Neural crest cell (in vitro differentiated cells): ENCODE results near the gene CARTPT. TPM values are rescaled to one million over a fixed set of nuclear protein-coding genes. Genes with fewer than 3 reads are reported as not detected.
A peak's percentile ranks its signal among the peaks of the same experiment; 100 is the strongest.

Experiments used
- DNase-seq: peaks from one replicate; pipeline ENCODE4 v3.0.0; 2021; ENCODE audit warnings: low read depth, mixed read lengths, low spot score
- H3K27ac Mint-ChIP-seq: one replicate; pipeline ENCODE4 v1.8.0; 2021; ENCODE audit warnings: mild to moderate bottlenecking, mixed read lengths; ENCODE audit not compliant: unreplicated experiment
- H3K27me3 Mint-ChIP-seq: 2 replicates; pipeline ENCODE4 v1.8.0; 2021; ENCODE audit warnings: low read depth, mild to moderate bottlenecking, mixed read lengths
- H3K36me3 Mint-ChIP-seq: 2 replicates; pipeline ENCODE4 v1.8.0; 2021; ENCODE audit warnings: low read depth, mild to moderate bottlenecking, mixed read lengths
- H3K4me1 Mint-ChIP-seq: 2 replicates; pipeline ENCODE4 v1.8.0; 2021; ENCODE audit warnings: mixed read lengths
- H3K4me3 Mint-ChIP-seq: one replicate; pipeline ENCODE4 v1.8.0; 2021; ENCODE audit warnings: mild to moderate bottlenecking, mixed read lengths
- H3K9me3 Mint-ChIP-seq: 2 replicates; pipeline ENCODE4 v1.8.0; 2021; ENCODE audit warnings: mixed read lengths
- total RNA-seq: library from RNA; stranded (reverse); gene quantifications from 2 replicates; pipeline ENCODE4 v1.2.1, GENCODE V29; 2021
- TF ChIP-seq, protein P1 (sequence below): fragments of 200-600 bp; sonication (generic); conservative IDR thresholded peaks from 2 replicates; pipeline ENCODE4 v1.5.0; 2021; ENCODE audit warnings: antibody characterized with exemption, mild to moderate bottlenecking

Gene CARTPT
- total RNA-seq, 1 donor from 2014 or later, result not detected

DNA sequence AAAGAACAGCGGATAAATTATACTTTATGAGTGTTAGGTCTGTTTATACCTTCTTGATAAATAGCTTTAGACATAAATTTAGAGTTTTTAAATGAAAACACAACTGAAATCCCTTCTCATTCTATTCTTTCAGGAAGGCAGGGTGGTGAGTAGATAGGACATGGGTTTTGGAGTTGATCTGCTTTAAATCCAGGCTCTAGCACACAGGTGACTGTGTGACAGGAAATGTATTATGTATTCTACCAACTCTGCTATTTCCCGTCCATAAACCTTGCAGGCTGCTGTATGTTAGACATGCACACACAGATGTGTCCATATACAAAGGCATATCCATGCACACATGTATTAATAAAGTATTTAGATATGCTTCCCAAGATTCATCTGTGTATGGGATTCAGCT is 19.3 kb upstream of the CARTPT start:
- DNase-seq, result no peak
- TF ChIP-seq, protein P1, sequence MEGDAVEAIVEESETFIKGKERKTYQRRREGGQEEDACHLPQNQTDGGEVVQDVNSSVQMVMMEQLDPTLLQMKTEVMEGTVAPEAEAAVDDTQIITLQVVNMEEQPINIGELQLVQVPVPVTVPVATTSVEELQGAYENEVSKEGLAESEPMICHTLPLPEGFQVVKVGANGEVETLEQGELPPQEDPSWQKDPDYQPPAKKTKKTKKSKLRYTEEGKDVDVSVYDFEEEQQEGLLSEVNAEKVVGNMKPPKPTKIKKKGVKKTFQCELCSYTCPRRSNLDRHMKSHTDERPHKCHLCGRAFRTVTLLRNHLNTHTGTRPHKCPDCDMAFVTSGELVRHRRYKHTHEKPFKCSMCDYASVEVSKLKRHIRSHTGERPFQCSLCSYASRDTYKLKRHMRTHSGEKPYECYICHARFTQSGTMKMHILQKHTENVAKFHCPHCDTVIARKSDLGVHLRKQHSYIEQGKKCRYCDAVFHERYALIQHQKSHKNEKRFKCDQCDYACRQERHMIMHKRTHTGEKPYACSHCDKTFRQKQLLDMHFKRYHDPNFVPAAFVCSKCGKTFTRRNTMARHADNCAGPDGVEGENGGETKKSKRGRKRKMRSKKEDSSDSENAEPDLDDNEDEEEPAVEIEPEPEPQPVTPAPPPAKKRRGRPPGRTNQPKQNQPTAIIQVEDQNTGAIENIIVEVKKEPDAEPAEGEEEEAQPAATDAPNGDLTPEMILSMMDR, result no peak
- Mint-ChIP-seq H3K27ac (no peak overlapping the region), H3K27me3 (no peaks in the 10 kb centered on the region), H3K36me3 (no peaks in the 10 kb centered on the region), H3K9me3 (no peaks in the 10 kb centered on the region), H3K4me3 (no peak overlapping the region), H3K4me1 (peaks cover 24% of the 10 kb centered on the region)

DNA sequence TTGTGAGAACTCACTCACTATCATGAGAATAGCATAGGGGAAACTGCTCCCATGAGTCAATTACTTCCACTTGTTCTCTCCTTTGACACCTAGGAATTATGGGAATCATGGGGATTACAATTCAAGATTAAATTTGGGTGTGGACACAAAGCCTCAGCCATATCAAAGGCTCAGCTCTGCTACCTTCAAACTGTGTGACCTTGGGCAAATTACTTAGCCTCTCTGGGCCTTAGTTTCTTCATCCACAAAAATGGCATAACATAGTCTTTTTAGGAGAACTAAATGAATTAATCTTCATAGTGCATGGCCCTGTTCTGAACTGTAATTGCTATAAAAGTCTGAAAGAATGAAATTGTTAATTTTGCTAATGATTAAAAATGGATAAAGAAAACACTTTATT is 18.3 kb upstream of the CARTPT start:
- DNase-seq, result no peak
- TF ChIP-seq, protein P1, result no peak
- Mint-ChIP-seq H3K9me3 (no peaks in the 10 kb centered on the region), H3K4me1 (peaks cover 25% of the 10 kb centered on the region), H3K36me3 (no peaks in the 10 kb centered on the region), H3K27ac (no peak overlapping the region), H3K27me3 (no peaks in the 10 kb centered on the region), H3K4me3 (no peak overlapping the region)

DNA sequence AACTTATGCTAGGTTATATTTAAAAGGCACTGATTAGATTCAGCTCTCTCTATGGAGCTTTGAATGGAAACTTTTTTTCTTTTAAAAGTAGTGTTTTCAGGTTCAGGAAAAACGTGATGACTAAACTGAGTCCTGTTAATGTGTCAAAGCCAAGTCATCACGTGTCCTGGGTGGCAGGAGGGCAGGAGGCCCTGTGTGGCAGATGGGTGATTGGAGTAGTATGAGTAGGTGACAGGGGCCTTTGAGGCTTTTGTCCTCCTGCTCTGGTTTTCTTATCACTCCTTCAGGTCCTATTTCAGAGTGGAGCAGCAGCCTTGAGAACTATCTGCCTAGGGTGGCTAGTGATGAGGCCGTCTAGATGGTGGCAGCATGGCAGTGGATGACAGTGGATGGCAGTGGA is 17.7 kb upstream of the CARTPT start:
- Mint-ChIP-seq H3K9me3 (no peaks in the 10 kb centered on the region), H3K27ac (peak overlapping the region; percentile 23), H3K36me3 (no peaks in the 10 kb centered on the region), H3K4me1 (peaks cover 25% of the 10 kb centered on the region), H3K4me3 (no peak overlapping the region), H3K27me3 (peaks cover 2% of the 10 kb centered on the region)
- TF ChIP-seq, protein P1, result no peak
- DNase-seq, result no peak

DNA sequence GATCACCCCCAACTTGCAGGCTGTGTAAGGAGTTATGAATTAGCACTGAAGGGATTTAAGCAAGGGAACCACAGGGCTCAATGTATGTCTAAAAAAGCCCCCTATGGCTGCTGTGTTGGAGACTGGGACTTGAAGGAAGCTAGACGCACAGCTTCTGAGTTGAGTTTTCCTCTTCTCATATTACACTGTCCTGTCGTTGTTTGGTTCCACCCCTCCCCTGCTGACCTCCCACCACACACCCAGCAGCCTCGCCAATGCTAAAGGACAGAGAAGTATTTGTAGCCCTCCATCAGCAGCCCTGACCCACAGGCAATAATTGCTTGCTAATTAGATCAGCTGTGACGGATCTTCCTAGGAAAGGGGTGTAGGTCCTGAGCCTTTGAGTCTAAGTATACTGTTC is 15.1 kb upstream of the CARTPT start:
- H3K4me1 Mint-ChIP-seq, result peaks cover 25% of the 10 kb centered on the region
- peaks cover 17% of the 10 kb centered on the region for H3K27me3 Mint-ChIP-seq
- no peak for DNase-seq
- H3K36me3 Mint-ChIP-seq, result no peaks in the 10 kb centered on the region
- H3K27ac Mint-ChIP-seq, result no peak overlapping the region
- TF ChIP-seq, protein P1, result no peak
- H3K9me3 Mint-ChIP-seq, result no peaks in the 10 kb centered on the region
- H3K4me3 Mint-ChIP-seq, result no peak overlapping the region

DNA sequence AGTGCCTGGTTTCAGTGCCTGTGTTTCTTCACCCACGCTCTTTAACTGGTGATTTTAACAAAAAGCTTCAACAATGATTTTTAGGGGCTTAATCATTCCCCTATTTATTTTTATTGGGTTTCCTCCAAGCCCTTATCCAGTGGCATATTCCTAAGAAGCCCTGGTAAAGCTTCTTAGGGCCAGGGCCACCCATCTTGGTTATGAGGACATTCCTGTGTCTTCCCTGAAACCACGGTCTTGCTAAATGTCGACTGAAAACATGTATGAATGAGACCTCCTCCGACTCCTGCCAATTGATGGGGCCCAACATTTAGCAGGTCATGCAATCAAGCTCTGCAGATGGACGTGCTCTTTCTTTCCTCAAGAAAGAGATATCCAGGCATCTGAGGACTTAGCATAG is 13.7 kb upstream of the CARTPT start:
- DNase-seq, result no peak
- peaks cover 20% of the 10 kb centered on the region for H3K4me1 Mint-ChIP-seq
- H3K4me3 Mint-ChIP-seq, result no peak overlapping the region
- H3K27me3 Mint-ChIP-seq, result peaks cover 31% of the 10 kb centered on the region
- no peaks in the 10 kb centered on the region for H3K36me3 Mint-ChIP-seq
- TF ChIP-seq, protein P1, result no peak
- H3K27ac Mint-ChIP-seq, result no peak overlapping the region
- H3K9me3 Mint-ChIP-seq, result no peaks in the 10 kb centered on the region

DNA sequence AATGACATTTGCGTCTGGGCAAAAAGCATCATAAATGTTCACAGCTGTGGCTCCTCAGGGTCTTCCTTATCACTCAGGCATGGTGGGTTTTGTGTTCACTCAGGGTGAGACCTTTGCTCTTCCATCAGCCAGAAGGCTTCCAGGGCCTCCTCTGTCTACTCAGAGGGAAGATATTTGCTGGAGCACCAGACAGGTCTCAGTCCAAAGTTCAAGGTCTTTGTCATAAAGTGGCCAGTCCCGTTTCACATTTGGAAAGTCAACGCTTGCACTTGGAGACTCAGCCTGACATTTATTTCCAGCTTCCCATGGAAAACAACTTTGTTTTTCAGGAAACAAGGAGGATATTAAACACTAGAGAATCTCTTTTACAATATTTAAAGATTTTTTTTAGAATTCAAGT is 12.2 kb upstream of the CARTPT start:
- no peak overlapping the region for H3K4me3 Mint-ChIP-seq
- H3K27ac Mint-ChIP-seq, result no peak overlapping the region
- TF ChIP-seq, protein P1, result no peak
- H3K4me1 Mint-ChIP-seq, result peaks cover 20% of the 10 kb centered on the region
- H3K36me3 Mint-ChIP-seq, result no peaks in the 10 kb centered on the region
- no peak for DNase-seq
- H3K9me3 Mint-ChIP-seq, result no peaks in the 10 kb centered on the region
- peaks cover 41% of the 10 kb centered on the region for H3K27me3 Mint-ChIP-seq
